Stimulated activated CD4-positive, alpha-beta T cell treated with anti-CD3 and anti-CD28 coated beads, Interleukin-15, amount 100 ng/mL, for 48 hours (primary cell): ENCODE measurements around the gene TBC1D1.

Experiments used
- DNase-seq, 2 donors: peaks; one replicate each; pipeline ENCODE4 v3.0.0-alpha.2; 2020; ENCODE audit warnings: low read depth in 2 of 2

Gene TBC1D1

DNA sequence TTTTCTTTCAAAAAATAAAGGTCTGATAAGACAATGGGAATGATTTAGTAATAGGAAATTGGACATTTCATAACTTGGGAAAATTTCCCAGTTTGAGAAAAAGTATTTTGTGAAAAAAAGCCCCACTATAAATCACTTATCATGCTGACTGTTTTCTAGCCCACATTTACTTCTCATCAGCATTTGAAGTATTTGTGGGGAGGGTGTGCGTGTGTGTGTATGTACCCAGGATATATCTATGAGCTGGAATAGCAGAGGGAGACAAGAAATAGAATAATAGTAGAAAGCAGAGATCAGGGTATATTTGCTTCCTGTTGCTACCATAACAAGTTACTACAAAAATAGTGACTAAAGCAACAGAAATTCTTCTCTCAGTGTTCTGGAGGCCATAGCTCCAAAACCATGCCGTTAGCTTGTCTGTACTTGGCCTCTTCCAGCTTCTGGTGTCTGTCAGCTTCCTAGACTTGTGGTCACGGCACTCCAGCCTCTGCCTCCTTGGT is 209.1 kb downstream of the TBC1D1 start:
- no peak for DNase-seq

DNA sequence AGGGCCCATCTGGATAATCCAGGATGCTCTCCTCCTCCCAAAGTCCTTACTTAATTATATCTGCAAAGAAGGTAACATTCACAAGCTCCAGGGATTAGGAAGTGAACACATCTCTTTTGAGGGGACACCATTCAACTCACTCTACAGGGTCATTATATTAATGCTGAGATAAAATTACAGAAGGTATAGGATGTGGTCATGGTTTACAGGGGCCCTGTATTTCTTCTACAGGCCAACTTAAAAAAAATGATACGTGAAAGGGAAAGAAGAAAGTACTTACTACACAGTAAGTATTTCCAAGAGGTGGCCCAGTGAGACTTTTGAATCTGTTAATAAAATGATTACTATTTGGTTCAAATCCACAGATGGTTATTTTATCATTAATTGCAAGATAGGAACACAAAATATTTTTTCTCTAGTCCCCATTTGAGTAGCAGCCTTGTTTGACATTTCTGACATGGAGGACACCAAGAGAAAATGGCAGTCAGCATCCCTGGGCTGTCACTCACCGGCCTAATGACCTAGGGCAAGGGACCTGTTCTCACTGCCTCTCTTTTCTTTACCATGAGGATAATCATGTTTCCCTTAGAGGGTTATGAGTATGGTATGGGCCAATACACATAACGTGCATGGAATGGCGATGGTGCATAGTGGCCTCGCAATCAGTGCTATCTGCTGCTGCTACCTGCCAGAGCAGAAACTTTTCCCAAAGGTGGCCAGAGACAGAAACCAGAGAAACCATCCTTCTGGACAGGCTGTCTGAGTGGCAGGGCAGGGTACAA is 209.8 kb downstream of the TBC1D1 start:
- DNase-seq, result no peak

DNA sequence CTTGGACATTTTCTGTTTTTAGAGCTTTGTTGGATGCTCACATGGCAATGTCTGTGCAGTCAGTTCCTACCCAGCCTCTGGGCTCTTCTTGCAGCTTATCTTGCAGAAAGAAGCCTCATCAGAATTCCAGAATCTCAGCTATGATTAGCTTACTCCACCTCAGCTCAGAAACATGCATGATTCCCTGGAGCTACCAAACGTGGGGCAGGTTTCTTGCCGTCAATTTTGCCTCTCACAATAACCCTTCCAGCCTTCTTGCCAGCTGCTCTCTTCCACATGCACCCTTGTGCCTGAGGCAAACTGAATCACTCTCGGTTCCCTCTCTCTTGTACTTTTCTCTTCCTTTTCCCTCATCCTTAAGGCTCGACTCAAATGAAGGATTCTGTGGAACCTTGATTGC is 210.7 kb downstream of the TBC1D1 start:
- no peak for DNase-seq

DNA sequence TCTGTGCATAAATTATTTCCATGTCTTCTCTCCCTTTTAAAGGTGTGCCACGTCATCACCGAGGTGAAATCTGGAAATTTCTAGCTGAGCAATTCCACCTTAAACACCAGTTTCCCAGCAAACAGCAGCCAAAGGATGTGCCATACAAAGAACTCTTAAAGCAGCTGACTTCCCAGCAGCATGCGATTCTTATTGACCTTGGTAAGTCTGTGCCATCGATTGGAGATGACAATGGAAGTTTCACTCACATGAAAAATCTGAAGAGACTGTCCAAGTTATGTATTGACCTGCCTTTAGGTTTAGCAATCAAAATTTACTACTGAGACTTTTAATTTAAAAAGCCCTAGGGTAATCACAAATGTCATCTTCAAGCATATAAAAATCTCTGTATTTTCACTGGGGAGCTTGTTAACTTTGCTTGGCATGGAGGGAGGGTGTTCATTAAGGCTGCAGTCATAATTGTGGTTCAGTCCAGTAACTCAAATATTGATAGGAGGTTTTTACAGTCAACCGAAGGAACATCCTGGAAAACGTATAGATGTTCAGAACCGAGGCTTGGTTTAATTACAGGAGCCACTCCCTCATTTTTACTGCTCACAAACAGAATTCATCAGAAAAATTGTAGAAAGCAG is 212.2 kb downstream of the TBC1D1 start:
- DNase-seq, result no peak

DNA sequence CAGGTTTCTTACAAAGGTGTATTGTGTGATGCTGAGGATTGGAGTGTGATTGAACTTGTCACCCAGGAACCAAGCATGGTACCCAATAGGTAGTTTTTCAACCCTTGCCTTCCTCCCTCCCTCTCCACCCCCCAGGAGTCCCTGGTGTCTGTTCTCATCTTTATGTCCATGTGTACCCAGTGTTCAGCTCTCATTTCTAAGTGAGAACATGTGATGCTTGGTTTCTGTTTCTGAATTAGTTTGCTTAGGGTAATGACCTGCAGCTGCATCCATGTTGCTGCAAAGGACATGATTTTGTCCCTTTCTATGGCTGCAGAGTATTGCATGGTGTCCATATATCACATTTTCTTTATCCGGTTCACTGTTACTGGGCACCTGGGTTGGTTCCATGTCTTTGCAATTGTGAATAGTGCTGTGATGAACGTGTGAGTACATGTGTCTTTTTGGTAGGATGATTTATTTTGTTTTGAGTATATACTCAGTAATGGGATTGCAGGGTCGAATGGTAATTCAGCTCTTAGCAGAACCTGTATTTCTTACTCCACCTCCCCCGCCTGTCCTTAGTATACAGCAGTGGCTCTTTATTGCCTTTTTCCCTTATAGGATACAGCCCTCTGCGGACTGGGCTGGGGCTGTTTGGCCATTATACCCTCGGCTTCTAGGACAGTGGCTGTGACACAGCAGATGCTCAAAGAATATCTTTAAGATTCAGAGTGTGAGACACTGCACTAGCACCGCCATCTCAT is 214.8 kb downstream of the TBC1D1 start:
- DNase-seq, result no peak

DNA sequence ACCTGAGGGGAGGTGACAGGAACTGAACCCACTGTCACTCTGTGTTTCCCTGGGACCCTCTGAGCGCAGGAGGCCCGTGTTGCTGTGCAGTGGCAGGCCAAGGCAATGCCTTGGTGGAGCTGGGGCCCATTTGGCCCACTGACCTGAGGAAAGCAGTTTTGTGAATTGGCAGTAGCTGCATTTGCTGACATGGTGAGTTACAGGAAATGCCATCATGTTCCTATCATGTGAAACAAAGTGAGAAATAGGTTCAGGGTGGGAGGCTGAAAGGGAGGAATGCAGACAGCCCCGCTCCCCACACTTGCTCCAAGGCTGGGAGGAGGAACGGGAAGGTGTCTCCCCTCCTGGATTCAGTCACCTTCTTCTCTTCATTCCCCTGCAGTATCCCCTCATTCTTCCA is 215.4 kb downstream of the TBC1D1 start:
- no peak for DNase-seq

DNA sequence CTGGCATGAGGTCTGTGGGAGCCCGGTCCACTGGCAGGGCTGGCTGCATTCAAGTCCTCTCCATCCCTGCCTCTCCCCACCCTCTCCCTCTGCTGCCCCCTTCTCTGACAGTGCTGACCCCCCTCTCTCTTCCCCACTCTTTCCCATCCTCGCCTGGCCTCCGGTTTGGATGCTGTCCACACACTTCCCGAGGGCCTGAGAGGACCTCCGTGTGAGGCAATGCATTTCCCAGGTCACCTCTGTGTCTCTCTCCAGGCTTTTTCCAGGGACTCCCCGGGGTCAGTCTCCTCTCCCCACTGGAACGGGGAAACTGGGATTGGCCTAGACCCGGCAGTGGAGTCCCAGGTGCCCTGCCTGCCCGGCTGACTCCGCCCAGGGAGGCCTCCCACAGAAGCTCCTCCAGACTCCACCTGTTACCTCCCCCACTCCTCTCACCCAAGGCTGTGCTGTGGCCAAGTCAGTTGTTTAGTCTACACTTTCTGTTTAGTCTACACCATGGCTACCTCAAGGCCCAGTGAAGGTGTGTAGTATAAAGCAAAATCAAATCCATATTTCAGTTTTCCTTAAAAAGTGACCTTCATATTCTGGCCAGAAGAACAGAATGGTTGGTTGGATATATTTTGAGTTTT is 216.1 kb downstream of the TBC1D1 start:
- no peak for DNase-seq

DNA sequence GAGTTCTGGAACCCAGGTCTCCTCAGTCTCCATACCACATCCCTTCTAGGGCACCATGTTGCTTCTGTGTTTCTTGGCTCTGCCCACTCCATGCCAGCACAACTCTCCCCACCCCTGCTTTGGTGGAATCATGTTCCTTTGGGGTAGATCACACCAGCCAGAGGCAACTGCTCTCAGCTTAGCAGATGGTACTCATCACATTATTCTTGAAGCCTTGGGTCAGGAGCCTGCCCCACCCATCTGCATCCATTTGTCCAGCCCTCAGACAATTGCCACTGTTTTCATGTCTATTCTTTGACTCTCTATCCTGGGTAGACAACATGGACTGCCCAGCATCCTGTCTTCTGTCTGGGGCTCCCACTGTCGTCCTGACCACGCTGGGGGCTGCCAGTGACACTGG is 216.9 kb downstream of the TBC1D1 start:
- no peak for DNase-seq

DNA sequence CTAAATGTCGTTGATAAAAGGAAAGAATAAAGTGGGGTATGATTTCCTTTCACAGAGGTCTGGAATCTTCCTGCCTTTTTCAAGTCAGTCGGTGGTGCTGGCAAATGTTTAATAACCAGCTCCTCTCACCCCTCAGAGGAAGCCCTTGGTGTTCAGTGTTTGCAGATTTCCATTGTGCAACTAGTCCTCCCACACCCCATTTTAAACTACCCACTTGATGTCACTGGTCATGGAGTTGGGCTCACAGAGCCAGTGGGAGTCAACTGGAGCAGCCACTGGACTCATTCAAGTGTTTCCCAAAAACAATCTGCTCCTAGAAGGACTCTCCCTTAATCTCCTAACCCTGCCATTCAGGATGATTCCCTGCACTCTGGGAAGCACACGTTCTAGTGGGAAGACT is 218.5 kb downstream of the TBC1D1 start:
- no peak for DNase-seq

DNA sequence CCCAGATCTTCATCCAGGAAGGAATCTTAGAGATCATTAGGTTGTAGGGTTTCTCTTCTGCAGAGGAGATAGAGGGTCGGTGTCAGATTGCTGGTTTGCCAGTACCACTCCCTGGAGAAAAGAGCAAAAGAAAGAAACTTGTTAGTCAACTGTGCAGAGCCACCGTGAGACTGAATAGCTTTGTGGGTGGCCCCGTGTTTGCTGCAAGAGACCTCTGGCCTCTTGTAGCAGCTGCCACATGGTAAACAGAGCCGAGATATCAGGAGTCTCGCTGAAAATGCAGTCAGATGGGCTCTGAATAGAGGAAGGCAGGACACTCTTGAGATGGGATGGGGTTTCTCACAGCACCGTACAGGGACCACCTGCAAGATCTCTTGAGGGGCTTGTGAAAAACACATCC is 219.0 kb downstream of the TBC1D1 start:
- no peak for DNase-seq

DNA sequence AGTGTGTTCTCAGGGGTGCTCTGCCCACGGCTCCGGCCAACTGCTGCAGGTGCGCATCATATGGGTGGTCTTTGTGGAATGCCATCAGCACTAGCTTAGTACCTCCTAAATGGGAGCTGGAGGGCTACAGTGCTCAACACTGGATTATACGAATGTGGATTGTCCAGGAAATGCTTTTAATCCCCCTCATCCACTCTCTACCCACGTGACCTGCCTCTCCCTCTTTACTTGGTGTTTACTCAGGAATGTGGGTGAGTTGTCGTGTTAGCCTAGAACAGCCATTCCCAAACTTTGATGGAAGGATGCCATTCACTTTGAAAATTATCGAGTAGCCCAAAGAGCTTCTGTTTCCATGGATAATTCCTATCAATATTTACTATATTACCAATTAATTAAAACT is 220.1 kb downstream of the TBC1D1 start:
- no peak for DNase-seq

DNA sequence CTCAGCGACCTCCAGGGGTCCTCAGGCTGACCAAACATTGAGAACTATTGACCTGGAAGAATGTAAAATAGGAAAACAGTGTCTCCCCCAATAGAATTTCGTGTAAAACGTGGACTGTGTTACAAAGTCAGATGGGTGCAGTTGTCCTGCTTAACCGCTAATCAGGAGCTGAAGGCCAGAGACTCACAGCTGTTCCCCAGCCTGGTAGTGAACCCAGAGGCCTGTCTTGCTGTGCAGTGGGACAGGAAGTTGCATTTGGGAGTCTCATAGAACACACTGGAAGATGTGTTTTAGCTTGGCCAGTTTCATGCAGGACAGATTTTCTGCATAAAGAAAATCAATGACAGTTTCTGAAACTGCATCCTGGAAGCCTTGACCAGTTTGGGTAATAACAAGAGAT is 220.8 kb downstream of the TBC1D1 start:
- no peak for DNase-seq

DNA sequence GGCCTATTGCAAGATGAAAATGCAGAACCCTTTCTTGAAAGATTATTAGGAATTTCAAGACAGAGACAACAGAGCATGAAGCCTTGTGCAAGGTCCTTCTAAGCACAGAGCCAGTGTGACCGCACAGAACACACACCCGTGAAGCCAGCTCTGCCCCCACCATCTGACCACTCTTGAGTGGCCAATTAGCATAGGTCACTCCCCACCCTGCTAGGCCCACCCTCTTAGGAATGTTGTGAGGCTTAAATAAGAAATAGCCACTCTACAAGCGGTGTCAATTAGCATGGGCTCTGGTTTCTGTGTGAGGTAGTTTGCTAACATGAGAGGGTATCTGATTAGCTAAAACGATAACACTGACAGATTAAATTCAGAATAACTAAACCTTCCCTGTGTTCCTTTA is 222.2 kb downstream of the TBC1D1 start:
- no peak for DNase-seq

DNA sequence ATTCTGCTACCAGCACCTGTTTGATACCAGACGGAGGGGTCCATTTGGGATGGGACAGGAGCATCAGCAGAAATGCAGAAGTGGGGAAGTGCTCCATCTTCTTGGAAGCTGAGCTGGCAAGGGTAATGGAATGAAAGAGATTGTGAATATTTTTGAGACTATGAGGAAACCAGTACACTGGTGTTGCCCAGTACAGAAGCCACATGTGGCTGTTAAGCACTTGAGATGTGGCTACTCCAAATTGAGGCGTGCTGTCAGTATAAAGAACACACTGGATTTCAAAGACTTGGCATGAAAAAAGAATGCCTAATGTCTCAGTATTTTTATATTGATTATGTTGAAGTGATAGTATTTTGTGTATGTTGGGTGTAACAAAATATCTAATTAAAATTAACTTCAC is 222.7 kb downstream of the TBC1D1 start:
- no peak for DNase-seq

DNA sequence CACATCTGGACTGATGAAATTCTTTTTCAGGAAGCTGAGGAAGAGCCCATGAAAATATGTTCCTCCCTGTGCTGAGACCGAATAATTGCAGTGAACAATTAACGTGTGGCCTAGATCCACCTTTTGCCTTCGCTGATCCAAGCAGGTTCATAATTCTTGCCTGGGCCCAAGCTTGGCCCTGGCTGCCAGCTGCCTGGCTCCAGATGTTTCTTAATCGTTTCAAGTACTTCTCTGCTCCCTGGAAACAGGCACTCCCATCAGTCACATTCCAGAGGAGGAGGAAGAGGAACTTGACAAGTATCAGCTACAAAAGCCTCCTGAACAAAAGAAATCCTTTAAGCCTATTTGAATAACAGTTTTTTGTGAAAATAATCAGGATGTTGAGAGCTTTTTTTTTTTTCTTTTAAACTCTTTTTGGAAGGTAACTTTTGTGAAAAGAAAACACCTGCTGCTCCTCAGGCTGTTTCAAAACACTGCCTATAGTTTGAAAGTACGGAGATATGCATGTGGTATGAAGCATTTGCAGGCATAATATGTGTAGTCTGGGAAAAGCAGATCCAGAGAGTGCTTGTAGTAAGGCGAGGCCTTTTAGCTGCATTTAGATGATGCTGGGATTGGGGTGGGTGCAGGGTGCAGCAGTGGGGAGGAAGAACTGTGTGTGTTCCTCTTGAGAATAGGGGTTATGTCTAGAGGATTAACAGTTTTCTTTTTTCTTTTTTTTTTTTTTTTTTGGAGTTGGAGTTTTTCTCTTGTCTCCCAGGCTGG is 223.7 kb downstream of the TBC1D1 start:
- no peak for DNase-seq

DNA sequence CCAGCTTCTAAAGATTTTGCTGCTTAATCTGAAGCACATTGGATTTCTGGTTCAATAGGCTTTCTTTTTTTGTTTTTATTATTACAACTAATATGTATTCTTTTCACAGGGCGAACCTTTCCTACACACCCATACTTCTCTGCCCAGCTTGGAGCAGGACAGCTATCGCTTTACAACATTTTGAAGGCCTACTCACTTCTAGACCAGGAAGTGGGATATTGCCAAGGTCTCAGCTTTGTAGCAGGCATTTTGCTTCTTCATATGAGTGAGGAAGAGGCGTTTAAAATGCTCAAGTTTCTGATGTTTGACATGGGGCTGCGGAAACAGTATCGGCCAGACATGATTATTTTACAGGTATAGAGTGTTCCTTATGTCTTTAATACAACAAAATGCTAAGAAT is 224.7 kb downstream of the TBC1D1 start:
- no peak for DNase-seq

DNA sequence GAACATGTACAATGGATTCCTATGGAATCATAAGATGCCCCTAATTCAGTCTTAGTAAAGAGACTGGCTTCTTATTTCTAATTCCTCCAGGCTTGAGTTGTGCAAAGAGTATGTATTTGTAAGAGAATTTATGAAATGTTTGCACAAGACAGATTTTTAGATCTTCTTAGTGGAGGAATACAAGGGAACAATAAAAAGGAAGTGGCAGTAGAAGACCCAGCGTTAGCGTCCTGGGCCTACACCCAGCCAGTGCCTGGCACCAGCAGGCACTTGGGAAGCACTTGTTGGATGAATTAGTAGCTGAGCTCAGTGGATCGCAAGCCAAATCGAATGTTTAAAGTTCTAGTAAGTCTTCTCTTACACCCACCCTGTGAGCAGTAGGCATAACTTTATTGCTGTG is 226.7 kb downstream of the TBC1D1 start:
- no peak for DNase-seq

DNA sequence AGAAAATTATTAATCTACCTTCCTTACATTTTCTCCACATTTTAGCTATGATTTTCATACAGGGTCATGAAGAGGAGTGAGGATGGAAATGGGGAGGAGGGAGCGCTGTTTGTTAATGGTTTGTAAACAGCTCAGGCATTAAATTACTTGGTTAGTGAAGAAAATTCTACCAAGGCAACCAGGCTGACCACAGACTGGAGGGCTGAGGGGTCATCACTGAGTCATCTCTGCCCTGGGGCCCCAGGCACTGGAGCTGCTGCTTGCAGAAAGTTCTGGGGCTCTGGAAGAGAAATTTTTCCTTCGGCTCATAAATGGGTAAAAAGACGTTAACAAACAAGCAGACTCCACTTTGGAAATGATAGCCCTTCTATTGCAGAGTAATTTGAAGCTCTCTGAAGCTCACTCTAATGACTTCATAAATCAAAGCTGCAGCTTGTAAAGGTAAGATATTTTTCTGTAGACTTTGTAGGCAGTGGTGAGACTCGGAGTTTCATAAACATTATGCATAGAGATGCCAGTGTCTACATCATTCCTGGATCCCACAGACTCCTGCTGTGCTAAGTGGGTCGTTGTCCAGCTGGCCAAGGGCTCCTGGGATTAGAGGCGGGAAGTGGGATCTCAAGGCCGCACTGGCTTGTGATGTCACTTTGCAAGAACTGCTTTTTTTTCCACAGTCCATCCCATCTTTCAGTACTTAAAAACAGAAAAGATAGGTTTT is 228.9 kb downstream of the TBC1D1 start:
- DNase-seq, result no peak

DNA sequence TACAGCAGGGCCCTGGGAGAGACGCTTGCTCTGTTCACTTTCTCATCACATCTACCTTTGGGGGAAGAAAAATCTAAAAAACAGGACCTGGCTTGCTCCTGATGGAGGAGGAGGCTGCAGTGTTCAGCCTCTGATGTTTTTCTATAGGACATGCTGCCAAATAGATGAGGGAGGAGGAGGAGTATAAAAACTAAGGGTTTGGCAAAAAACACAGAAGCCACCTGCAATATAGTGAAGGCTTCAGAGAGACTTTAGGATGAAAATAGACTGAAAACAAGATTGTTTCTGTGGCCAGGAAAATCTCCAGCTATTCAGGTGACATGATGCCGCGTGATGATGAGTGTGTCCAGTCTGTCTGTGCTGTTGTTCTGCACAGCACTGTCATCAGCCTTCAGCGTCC is 229.9 kb downstream of the TBC1D1 start:
- no peak for DNase-seq

DNA sequence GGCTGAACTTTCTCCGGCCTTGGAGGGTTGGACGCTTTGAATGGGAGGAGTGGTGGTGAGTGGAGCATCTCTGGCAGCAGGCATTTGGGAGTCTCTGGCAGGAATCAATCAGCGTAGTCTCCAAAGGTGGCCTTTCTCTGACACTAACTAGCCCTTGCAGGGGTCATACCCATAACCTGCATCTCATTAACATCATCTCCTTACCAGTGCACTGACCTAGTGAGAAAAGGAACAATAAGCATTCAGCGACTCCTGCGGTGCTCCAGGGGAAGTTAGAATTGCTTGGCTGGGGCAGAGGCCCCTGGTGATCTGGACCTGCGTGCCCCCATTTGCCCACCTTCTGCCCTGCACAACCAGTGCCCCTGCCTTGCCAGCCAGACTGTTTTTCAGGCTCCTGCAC is 231.2 kb downstream of the TBC1D1 start:
- no peak for DNase-seq

DNA sequence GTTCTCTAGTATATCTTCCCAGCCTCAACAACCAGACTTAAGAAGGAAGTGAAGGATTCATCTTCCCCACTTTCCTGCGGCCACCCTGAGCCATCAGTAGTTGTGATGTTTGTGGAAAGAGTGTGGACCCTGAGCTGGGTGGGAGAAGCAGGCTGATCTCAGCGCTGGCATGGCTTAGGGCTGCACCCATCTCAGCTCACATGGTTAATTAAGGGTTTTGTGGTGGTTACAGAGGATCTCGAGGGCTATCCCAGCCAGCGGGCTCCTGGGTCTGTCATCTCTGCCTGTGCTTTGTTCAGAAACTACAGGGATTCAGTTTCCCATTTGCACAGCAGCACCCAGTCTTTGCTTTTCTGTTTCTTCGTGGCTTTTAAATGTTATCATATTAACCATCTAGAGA is 232.7 kb downstream of the TBC1D1 start:
- no peak for DNase-seq
